ENCODE results near the gene AKR1A1. TPM values are rescaled to one million over a fixed set of nuclear protein-coding genes. Genes with fewer than 3 reads are reported as not detected.

The AKR1A1 gene
- total and polyA plus RNA-seq, 2 of the 8 experiments (the other 6 are each of a cell fraction or from before 2014, with no cell fraction given), result 344 to 435 TPM

- POLR2A ChIA-PET (ENCODE audit: partially characterized antibody), result interaction anchor here (1.0 to 16.6 kb wide), 7 partner anchors 11 to 57 kb away, joined by 3 to 222 read pairs (median 107); partner anchors contain the start of genes AKR1A1, NASP and PRDX1
- DNase-seq (ENCODE audit: low read depth in 1 of 2, low spot score in 2 of 2) (no peak), FAIRE-seq (no peak)
Measured at GRCh38 chr1:45566722-45567121, 16.1 kb downstream of the AKR1A1 start.

More at GRCh38 chr1:45566722-45567121, 16.1 kb downstream of the AKR1A1 start:
- WGBS, 2 experiments (ENCODE audit: extremely low coverage in 1 of 2, insufficient coverage in 1 of 2, insufficient read length in 1 of 2, insufficient replicate concordance in 2 of 2, low coverage in 1 of 2, low lambda C conversion rate in 2 of 2, missing lambda C conversion rate in 1 of 2), result 100% methylated on average over 5 of the region's 5 CpGs; no CpG with 5 or more reads in 1 of the 2 experiments
- Histone ChIP-seq H3K23ac (ENCODE audit: insufficient read length) (no peak overlapping the region), H4K5ac (ENCODE audit: insufficient read length, low read depth, low read length) (no peak overlapping the region), H3K79me1 (ENCODE audit: low read depth, low read length) (0 out of 2 replicates have a peak, but pooled peaks cover 3% of the 10 kb centered on the region), H2BK15ac (ENCODE audit: low read length) (no peak overlapping the region), H3K4ac (replicated peaks; ENCODE audit: insufficient read length, low read depth, low read length) (no peak overlapping the region), H2AK5ac (ENCODE audit: low read depth, low read length) (no peak overlapping the region), H2BK120ac (replicated peaks; ENCODE audit: low read depth, low read length) (no peak overlapping the region), H3K9ac (replicated peaks in 1 of 4; ENCODE audit: extremely low read depth in 1 of 4, low read depth in 3 of 4, low read length in 3 of 4) (no peak overlapping the region), H3K27me3 (replicated peaks in 1 of 4; ENCODE audit: control insufficient read depth in 3 of 4, extremely low read depth in 1 of 4, insufficient read depth in 3 of 4, low read length in 3 of 4) (no peaks in the 10 kb centered on the region), H3K4me3 (ENCODE audit: extremely low read depth in 1 of 4, insufficient read depth in 2 of 4, low read depth in 3 of 4, low read length in 4 of 4) (no peak overlapping the region), H2BK5ac (ENCODE audit: low read depth, low read length) (no peak overlapping the region), H2AFZ (ENCODE audit: low read length) (no peak overlapping the region), H4K91ac (replicated peaks; ENCODE audit: insufficient read length, low read length) (no peak overlapping the region), H2BK12ac (ENCODE audit: low read depth, low read length) (no peak overlapping the region), H3K4me2 (ENCODE audit: insufficient read depth in 1 of 2, low read depth in 2 of 2, low read length in 2 of 2) (no peak overlapping the region), H4K8ac (ENCODE audit: extremely low read depth, insufficient read depth, low read length) (no peak overlapping the region), H3K14ac (ENCODE audit: insufficient read length) (no peak overlapping the region), H3K4me1 (replicated peaks in 1 of 4; ENCODE audit: control insufficient read depth in 3 of 4, insufficient read depth in 4 of 4, low read length in 3 of 4) (no peaks in the 10 kb centered on the region), H4K20me1 (replicated peaks in 1 of 2; ENCODE audit: control insufficient read depth in 1 of 2, insufficient read depth in 2 of 2, low read length in 2 of 2) (peaks cover 8 to 19% of the 10 kb centered on the region in 2 experiments), H3K79me2 (ENCODE audit: control insufficient read depth in 1 of 2, insufficient read depth in 2 of 2, low read length in 2 of 2) (peaks cover 0 to 14% of the 10 kb centered on the region in 2 experiments; a peak in 2 of 4 replicates), H3K9me3 (ENCODE audit: insufficient read depth in 2 of 2, low read depth in 1 of 2, low read length in 1 of 2) (no peaks in the 10 kb centered on the region), H3K18ac (ENCODE audit: extremely low read depth, low read length) (no peak overlapping the region), H3K23me2 (ENCODE audit: low read depth, low read length) (no peaks in the 10 kb centered on the region), H2BK20ac (ENCODE audit: low read length) (no peak overlapping the region), H3K27ac (ENCODE audit: low read depth, low read length) (no peak overlapping the region), H3K36me3 (ENCODE audit: control insufficient read depth in 2 of 4, insufficient read depth in 4 of 4, low read length in 3 of 4) (peaks cover 32 to 72% (median 55%) of the 10 kb centered on the region in 4 experiments), H3K56ac (replicated peaks; ENCODE audit: insufficient read length, low read depth, low read length) (no peak overlapping the region)
- CTCF ChIA-PET (ENCODE audit: partially characterized antibody), result interaction anchor here (0.6 to 10.7 kb wide), 7 partner anchors 10 to 57 kb away, joined by 3 to 133 read pairs (median 5); partner anchors contain the start of genes AKR1A1 and NASP
- TF ChIP-seq ATF2 (IDR thresholded peaks at IDR 0.05; ENCODE audit: low read length) (no peak), BRCA1 (IDR thresholded peaks at IDR 0.05; ENCODE audit: low read depth, low read length) (no peak), KDM5A (IDR thresholded peaks at IDR 0.05; ENCODE audit: low read length) (no peak)
